PC-3 (cell line): ENCODE data around the gene TRIM56. TPM values are rescaled to one million over a fixed set of nuclear protein-coding genes. Genes with fewer than 3 reads are reported as not detected.
"Not testable (repeated sequence)": the region's sequence is repeated elsewhere in the genome, so short reads cannot be mapped to it uniquely, and the experiment has no call there.

ENCODE experiments used
- ATAC-seq: fragments of 200-7000 bp; cut with Tn5 transposase; 2 replicates; pipeline ENCODE4 v1.9.1; 2020; ENCODE audit warnings: mild to moderate bottlenecking, moderate library complexity
- BruUV-seq: library from RNA; stranded (reverse); fragments of 400-500 nt; replicated peaks from 2 replicates; lab custom pipeline; 2021; lab: Mats Ljungman, UMichigan
- CTCF ChIA-PET: fragments of 300-600 bp; sonication (Branson Sonifier 250); formaldehyde crosslinking; loops from one replicate; lab custom pipeline; 2022; ENCODE audit warnings: antibody characterized with exemption; lab: Charles Lee
- POLR2A ChIA-PET: fragments of 300-600 bp; sonication (Branson Sonifier 250); formaldehyde crosslinking; loops from one replicate; lab custom pipeline; 2022; ENCODE audit warnings: antibody characterized with exemption; ENCODE audit not compliant: unreplicated experiment; lab: Charles Lee
- DNase-seq: peaks from one replicate; pipeline ENCODE4 v3.0.0-alpha.2; 2015
- H2AFZ ChIP-seq: fragments of 300-600 bp; sonication (generic); 2 replicates; pipeline ENCODE4 v1.6.0; 2016; ENCODE audit warnings: antibody characterized with exemption, low read length
- H3F3A ChIP-seq: fragments of 300-600 bp; sonication (generic); one replicate; pipeline ENCODE4 v1.6.0; 2017; ENCODE audit warnings: antibody characterized with exemption, low read length, control low read depth, mild to moderate bottlenecking; ENCODE audit not compliant: unreplicated experiment
- H3K27ac ChIP-seq: fragments of 300-600 bp; sonication (generic); 2 replicates; pipeline ENCODE4 v1.5.1; 2016; ENCODE audit warnings: mild to moderate bottlenecking, low read length
- H3K27me3 ChIP-seq: fragments of 300-600 bp; sonication (generic); 2 replicates; pipeline ENCODE4 v1.6.1; 2016; ENCODE audit warnings: low read length, mixed read lengths
- H3K36me3 ChIP-seq: fragments of 300-600 bp; sonication (generic); 2 replicates; pipeline ENCODE4 v1.6.1; 2016; ENCODE audit warnings: low read depth, mixed run types, low read length, mixed read lengths
- H3K4me1 ChIP-seq: fragments of 300-600 bp; sonication (generic); 2 replicates; pipeline ENCODE4 v1.5.1; 2016; ENCODE audit warnings: low read length; ENCODE audit not compliant: insufficient read depth
- H3K4me2 ChIP-seq: fragments of 300-600 bp; sonication (generic); 2 replicates; pipeline ENCODE4 v1.6.0; 2016; ENCODE audit warnings: low read length
- H3K4me3 ChIP-seq: fragments of 300-600 bp; sonication (generic); 2 replicates; pipeline ENCODE4 v1.5.1; 2016; ENCODE audit warnings: mild to moderate bottlenecking, low read length, mixed read lengths
- H3K79me2 ChIP-seq: fragments of 300-600 bp; sonication (generic); 2 replicates; pipeline ENCODE4 v1.6.1; 2017; ENCODE audit warnings: low read length, mixed read lengths
- H3K9ac ChIP-seq: fragments of 300-600 bp; sonication (generic); 2 replicates; pipeline ENCODE4 v1.6.0; 2016; ENCODE audit warnings: mild to moderate bottlenecking, low read length
- H3K9me2 ChIP-seq: fragments of 300-600 bp; sonication (generic); replicated peaks from 2 replicates; pipeline ENCODE4 v1.6.1; 2016; ENCODE audit warnings: mixed run types, low read length, mixed read lengths
- H3K9me3 ChIP-seq: fragments of 300-600 bp; sonication (generic); 2 replicates; pipeline ENCODE4 v1.6.1; 2016; ENCODE audit warnings: low read length, mixed read lengths
- H4K20me1 ChIP-seq: fragments of 300-600 bp; sonication (generic); 2 replicates; pipeline ENCODE4 v1.6.1; 2016; ENCODE audit warnings: low read length, mixed read lengths
- CTCF ChIP-seq: fragments of 300-600 bp; sonication (generic); conservative IDR thresholded peaks from 2 replicates; pipeline ENCODE4 v1.5.1; 2017; ENCODE audit warnings: antibody characterized with exemption, low read depth, mild to moderate bottlenecking, low read length
- EZH2 ChIP-seq: fragments of 300-600 bp; sonication (generic); IDR thresholded peaks from one replicate; pipeline ENCODE4 v1.6.1; 2017; ENCODE audit warnings: antibody characterized with exemption, mild to moderate bottlenecking, low read length; ENCODE audit not compliant: unreplicated experiment
- EZH2phosphoT487 ChIP-seq: fragments of 300-600 bp; sonication (generic); IDR thresholded peaks from 2 replicates; pipeline ENCODE4 v1.6.1; 2018; ENCODE audit warnings: mild to moderate bottlenecking, antibody characterized with exemption, low read length, borderline replicate concordance
- intact Hi-C: fragments of 100-400 bp; cut with micrococcal nuclease; formaldehyde crosslinking; loops from 2 replicates; pipeline ENCODE4 v1.9.0; 2023
- total RNA-seq: library from RNA; depleted of rRNA; stranded (reverse); fragments of >200 nt; gene quantifications from 2 replicates; pipeline ENCODE4 v1.2.3, GENCODE V29; 2014

TRIM56 gene
- total RNA-seq, 1 experiment from 2014 or later: 10.6 TPM

GRCh38 chr7:101065162-101065561 lies 20.1 kb upstream of the TRIM56 start:
- H3K4me1 ChIP-seq, H4K20me1 ChIP-seq, CTCF ChIA-PET, H2AFZ ChIP-seq, H3K27me3 ChIP-seq, intact Hi-C loops, H3K4me3 ChIP-seq, DNase-seq, H3K79me2 ChIP-seq, H3K4me2 ChIP-seq, BruUV-seq, H3K9ac ChIP-seq, H3K27ac ChIP-seq, H3F3A ChIP-seq, POLR2A ChIA-PET, H3K9me3 ChIP-seq, H3K36me3 ChIP-seq, H3K9me2 ChIP-seq, ATAC-seq: not testable (repeated sequence)

GRCh38 chr7:101066141-101066832 lies 19.0 kb upstream of the TRIM56 start:
- intact Hi-C loops: no loop called here
- Histone ChIP-seq H3K4me3 (no peak overlapping the region), H3K36me3 (no peaks in the 10 kb centered on the region), H3K4me1 (no peaks in the 10 kb centered on the region), H3K9me2 (no peaks in the 10 kb centered on the region), H3K27me3 (no peaks in the 10 kb centered on the region), H3K9me3 (no peaks in the 10 kb centered on the region), H2AFZ (no peak overlapping the region), H3K9ac (no peak overlapping the region), H3K4me2 (no peak overlapping the region), H3K27ac (no peak overlapping the region), H4K20me1 (no peaks in the 10 kb centered on the region), H3F3A (no peaks in the 10 kb centered on the region), H3K79me2 (no peaks in the 10 kb centered on the region)
- no peak for ATAC-seq
- no peak for TF ChIP-seq EZH2
- no peak for TF ChIP-seq CTCF
- TF ChIP-seq EZH2phosphoT487: no peak
- ChIA-PET CTCF (no interaction called here), POLR2A (no interaction called here)
- no TSS peak for BruUV-seq
- DNase-seq: no peak

- Histone ChIP-seq H3K9ac (no peak overlapping the region), H3F3A (no peaks in the 10 kb centered on the region), H3K4me2 (no peak overlapping the region), H3K4me3 (no peak overlapping the region), H3K79me2 (no peaks in the 10 kb centered on the region), H3K4me1 (no peaks in the 10 kb centered on the region), H2AFZ (no peak overlapping the region), H3K27ac (no peak overlapping the region), H3K9me3 (no peaks in the 10 kb centered on the region), H3K36me3 (no peaks in the 10 kb centered on the region), H3K9me2 (no peaks in the 10 kb centered on the region), H3K27me3 (no peaks in the 10 kb centered on the region), H4K20me1 (no peaks in the 10 kb centered on the region)
- intact Hi-C loops: no loop called here
- ATAC-seq (no peak), DNase-seq (no peak)
- BruUV-seq: no TSS peak
- ChIA-PET CTCF (no interaction called here), POLR2A (no interaction called here)
- TF ChIP-seq CTCF (no peak), EZH2 (no peak), EZH2phosphoT487 (no peak)
These were observed 18.5 kb upstream of the TRIM56 start for GRCh38 chr7:101066833-101067177.
